ENCODE measurements around the gene SAC3D1.
"Not testable (repeated sequence)": the region's sequence is repeated elsewhere in the genome, so short reads cannot be mapped to it uniquely, and the experiment has no call there.

SAC3D1 gene

DNA sequence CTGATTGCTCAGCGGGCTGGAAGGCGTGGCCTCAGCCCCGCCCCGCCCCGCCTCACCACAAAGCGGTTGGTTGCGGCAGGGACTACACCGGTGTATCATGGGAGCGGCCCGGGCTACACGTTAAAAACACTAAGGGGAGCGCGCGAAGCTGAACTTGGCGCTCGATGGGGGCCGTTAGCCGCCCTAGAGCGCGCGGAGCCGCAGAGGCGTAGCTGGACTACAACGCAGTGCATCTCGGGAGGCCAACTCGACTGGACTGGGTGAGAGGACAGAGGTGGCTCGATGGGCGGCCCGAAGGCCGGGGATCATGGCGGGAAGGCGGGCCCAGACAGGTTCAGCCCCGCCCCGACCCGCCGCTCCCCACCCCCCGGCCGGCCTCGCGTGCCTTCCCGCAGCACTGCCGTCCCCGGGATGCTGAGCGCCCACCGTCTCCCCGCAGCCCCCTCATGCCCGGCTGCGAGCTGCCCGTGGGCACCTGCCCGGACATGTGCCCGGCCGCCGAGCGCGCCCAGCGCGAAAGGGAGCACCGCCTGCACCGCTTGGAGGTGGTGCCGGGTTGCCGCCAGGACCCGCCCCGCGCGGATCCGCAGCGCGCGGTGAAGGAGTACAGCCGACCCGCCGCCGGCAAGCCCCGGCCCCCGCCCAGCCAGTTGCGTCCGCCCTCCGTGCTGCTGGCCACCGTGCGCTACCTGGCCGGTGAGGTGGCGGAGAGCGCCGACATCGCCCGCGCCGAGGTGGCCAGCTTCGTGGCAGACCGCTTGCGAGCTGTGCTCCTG lies at the start of gene SAC3D1:
Gene SAC3D1, plus strand, starts transcription at position 364 of the 776 bp plus-strand sequence. Its CDS starts 83 bp downstream, at position 447.
- DNase-seq = peak; percentile 97
- in situ Hi-C loops (cut with MboI; ENCODE audit: low pct_unique_long_range_greater_than_20kb, low sequenced_read_pairs) = no loop called here

DNA sequence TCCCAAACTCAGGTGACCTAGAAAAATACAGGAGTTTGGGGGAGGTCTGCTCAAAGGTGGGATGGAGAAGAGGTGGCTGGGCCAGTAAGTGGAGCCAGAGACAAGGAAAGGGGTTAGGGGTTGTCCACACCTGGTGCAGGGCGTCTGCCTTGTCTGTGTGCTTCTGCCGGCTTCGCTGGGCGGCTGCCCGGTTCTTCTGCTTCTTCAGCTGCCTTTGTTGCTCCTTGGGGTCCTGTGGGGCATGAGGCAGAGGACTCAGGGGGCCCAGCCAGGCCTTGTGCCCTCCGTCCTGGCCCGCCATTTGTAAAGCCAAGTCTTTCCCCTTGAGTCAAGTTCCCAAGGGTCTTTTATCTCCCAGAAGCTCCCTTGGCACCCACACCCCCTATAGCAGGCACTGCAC lies 46.7 kb upstream of the SAC3D1 start:
- in situ Hi-C loops (cut with MboI; ENCODE audit: low pct_unique_long_range_greater_than_20kb, low sequenced_read_pairs) = no loop called here
- DNase-seq = no peak

DNA sequence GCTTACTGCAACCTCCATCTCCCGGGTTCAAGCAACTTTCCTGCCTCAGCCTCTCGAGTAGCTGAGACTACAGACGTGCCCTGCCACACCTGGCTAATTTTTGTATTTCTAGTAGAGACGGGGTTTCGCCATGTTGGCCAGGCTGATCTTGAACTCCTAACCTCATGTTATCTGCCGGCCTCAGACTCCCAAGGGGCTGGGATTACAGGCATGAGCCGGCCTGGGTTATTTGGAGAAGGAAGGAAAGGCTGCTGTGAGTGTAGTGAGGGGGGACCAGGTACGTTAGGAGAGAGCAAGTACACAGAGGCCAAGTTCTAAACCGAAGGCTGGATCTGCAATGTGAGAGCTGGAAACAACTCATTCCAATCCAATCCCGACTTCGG lies 44.7 kb upstream of the SAC3D1 start:
- DNase-seq = no peak
- in situ Hi-C loops (cut with MboI; ENCODE audit: low pct_unique_long_range_greater_than_20kb, low sequenced_read_pairs) = no loop called here

DNA sequence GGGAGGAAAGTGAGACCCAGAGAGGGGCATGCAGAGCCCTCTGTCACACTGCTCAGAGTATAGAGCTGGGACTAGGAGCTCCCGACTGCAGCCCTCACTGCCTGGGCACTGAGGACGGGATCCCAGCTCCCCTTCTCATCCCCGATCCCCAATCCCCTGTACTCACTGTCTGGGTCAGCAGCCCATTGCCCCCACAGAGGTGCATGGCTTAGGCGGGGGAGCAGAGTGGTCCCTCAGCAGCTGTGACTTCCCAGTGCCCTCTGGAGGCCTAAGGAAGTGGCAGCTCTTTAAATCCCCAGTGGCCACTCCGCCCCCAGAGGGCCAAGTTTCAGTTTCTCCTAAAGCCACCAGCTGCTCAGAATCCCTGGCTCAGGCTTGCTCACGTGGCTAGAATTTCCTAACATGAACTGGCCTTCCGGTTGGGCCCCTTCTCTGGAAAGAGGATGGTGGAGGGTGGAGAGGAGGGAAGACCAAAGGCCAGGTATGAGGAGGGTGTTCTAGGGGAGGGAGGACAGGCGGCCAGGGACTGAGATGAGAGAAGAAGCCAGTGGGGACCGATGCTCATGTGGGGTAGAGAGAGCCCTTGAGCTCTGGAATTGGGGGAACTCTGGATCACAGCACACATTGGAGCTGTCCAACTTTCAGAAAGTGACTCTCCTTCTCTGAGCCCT lies 44.2 kb upstream of the SAC3D1 start, which contains the start of gene BATF2:
Gene BATF2, minus strand, starts transcription at position 262 of the 671 bp plus-strand sequence. Its CDS starts 57 bp downstream, at position 205.
- peak; percentile 58 for DNase-seq
- in situ Hi-C loops (cut with MboI; ENCODE audit: low pct_unique_long_range_greater_than_20kb, low sequenced_read_pairs) = no loop called here

DNA sequence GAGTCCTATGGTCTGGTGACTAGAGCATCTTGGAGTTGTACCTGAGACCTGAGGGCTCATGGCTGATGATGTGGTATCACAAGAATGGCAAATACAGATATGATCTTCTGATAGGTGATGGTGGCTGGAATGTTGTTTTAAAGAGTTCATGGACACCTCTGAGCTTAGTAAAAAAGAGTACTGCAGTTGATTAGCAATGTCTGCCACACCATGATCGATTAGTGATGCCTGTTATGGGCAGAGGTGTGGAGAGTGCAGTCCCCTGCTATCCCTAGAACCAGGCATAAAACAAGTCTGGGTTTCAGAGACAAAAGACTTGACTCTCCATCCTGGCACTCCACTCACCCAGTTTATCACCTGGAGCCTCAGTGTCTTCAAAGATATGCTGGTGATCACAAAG lies 42.9 kb upstream of the SAC3D1 start:
- no peak for DNase-seq
- in situ Hi-C loops (cut with MboI; ENCODE audit: low pct_unique_long_range_greater_than_20kb, low sequenced_read_pairs) = no loop called here

DNA sequence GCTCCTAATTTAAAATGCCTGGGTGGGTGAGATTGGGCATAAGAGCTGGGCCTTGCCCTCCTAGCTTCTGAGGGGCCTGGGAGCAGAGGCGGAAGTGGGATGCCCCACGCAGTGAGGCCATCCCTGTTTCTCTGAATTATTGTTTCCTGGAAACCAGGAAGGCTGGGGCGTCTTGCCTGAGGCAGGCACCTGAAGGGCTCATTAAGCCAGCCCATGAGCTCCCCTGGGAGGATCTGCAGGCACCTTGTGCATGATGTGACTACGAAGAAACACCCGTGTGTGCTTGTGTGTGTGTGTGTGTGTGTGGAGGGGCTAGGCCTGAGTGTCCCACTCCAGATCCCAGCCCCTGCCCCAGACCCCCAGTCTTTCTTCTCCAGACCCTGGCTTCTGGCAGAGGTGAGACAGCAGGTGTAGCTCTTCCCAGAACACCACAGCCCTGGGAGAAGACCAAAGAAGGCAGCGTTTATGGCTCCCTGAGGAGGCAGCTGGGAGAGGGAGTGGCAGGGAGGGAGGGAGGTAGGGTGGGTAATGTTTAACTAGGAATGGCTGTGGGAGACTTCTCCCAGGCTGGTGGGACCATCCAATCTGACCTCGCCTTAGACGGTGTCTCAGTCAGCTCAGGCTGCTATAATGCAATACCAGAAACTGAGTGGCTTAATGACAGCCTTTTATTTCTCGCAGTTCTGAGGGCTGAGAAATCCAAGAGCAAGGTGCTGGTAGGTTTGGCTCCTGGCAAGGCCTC lies 42.1 kb upstream of the SAC3D1 start:
- DNase-seq = no peak
- in situ Hi-C loops (cut with MboI; ENCODE audit: low pct_unique_long_range_greater_than_20kb, low sequenced_read_pairs) = no loop called here

DNA sequence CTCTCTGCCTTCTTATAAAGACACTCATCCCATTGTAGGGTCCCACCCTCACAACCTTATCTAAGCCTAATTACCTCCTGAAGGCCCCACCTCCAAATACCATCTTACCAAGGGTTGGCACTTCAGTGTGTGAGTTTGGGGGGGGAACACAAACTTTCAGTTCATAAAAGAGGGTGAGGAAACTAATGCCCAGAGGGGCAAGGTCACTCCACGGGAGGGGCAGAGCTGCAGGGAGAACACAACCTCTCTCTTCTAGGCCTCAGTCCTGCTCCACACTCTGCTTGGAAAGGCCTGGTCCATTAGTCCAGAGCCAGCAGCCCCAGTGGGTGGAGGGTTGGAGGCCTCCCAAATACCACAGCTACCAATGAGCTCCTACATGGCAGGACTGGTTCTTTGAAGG lies 41.5 kb upstream of the SAC3D1 start:
- DNase-seq = no peak
- in situ Hi-C loops (cut with MboI; ENCODE audit: low pct_unique_long_range_greater_than_20kb, low sequenced_read_pairs) = no loop called here

DNA sequence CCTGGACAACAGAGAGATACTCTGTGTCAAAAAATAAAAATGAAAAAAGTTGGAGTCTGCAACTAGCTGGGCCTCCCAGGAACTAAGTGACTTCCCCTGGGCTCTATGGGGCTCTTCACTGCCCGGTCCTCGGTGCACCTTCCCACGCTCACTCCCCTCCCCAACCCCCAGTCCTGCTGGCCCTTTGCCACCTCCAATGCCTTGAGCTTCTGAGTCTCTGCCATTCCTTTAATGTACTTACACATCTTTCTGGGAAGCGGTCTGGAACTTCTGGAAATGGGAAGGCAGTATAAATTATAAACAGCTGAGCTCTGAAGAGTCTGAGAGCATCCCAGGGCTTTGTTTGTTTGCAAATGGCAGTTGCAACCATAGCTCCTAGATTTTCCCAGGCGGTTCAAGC lies 38.3 kb upstream of the SAC3D1 start:
- no peak for DNase-seq
- in situ Hi-C loops (cut with MboI; ENCODE audit: low pct_unique_long_range_greater_than_20kb, low sequenced_read_pairs) = no loop called here

DNA sequence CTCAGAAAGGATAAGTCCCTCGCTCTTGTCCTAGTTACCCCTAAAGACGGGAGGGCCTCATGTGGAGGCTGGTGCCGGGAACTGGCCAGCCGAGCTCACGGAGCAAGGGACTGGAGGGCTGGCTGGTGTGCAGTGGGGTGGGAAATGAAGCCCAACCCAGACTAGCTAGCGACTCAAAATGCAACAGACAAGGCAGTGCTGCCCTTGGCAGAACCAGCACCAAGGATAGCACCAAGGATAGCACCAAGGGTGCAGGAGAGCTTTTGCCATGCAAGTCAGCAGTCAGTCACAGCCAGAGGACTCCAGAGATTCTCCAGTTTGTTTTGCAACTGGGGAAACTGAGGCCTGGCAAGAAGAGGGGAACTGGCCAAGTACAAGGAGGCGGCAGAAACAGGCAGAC lies 37.7 kb upstream of the SAC3D1 start:
- in situ Hi-C loops (cut with MboI; ENCODE audit: low pct_unique_long_range_greater_than_20kb, low sequenced_read_pairs) = no loop called here
- DNase-seq = no peak

DNA sequence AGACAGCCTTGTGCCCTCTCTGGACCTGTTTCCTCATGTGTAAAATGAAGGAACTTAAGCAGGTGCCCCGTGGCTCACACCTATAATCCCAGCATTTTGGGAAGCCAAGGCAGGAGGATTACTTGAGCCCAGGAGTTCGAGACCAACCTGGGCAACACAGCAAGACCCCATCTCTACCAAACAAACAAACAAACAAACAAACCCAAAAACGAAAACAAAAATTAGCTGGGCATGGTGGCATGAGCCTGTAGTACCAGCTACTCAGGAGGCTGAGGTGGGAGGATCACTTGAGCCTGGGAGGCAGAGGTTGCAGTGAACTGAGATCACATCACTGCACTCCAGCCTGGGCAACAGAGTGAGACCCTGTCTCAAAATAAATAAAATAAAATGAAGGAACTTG lies 37.0 kb upstream of the SAC3D1 start:
- DNase-seq; in situ Hi-C loops (cut with MboI; ENCODE audit: low pct_unique_long_range_greater_than_20kb, low sequenced_read_pairs): not testable (repeated sequence)

DNA sequence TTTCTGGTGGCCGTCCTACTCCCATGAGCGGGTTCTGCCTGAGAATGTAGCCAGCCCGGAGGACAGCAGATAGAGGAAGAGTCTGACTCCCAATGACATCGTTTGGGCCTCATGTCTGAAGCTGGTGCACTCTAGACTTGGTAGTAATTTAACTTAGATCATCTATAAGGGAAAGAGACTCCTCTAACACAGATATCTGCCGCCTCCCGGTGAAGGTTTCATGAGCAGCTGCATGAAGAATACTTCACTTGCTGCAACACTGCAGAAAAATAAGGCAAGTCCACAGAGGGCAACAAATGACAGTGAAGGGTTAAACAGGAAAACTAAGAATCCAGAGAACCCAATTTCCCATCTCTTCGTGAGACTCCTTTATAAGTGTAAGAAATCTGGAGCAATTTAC lies 33.0 kb upstream of the SAC3D1 start:
- DNase-seq = no peak

DNA sequence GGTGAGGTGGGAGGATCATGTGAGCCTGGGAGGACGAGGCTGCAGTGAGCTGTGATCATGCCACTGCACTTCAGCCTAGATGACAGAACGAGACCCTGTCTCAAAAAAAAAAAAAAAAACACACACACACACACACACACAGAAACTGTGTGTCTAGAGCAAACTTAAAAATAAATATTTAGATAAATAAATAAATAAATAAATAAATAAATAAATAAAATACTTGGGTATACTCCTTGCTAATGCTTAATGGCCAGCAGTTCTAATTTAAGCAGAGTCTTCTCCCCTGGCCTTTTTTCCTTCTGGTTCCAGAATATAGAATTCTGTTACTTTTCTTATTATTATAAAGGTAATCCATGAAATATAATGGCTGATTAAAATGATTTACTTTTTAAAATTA lies 32.1 kb upstream of the SAC3D1 start:
- in situ Hi-C loops (cut with MboI; ENCODE audit: low pct_unique_long_range_greater_than_20kb, low sequenced_read_pairs) = no loop called here
- DNase-seq = no peak

More for the DNA sequence above, 33.0 kb upstream of the SAC3D1 start:
- in situ Hi-C loops (cut with MboI; ENCODE audit: low pct_unique_long_range_greater_than_20kb, low sequenced_read_pairs) = no loop called here

DNA sequence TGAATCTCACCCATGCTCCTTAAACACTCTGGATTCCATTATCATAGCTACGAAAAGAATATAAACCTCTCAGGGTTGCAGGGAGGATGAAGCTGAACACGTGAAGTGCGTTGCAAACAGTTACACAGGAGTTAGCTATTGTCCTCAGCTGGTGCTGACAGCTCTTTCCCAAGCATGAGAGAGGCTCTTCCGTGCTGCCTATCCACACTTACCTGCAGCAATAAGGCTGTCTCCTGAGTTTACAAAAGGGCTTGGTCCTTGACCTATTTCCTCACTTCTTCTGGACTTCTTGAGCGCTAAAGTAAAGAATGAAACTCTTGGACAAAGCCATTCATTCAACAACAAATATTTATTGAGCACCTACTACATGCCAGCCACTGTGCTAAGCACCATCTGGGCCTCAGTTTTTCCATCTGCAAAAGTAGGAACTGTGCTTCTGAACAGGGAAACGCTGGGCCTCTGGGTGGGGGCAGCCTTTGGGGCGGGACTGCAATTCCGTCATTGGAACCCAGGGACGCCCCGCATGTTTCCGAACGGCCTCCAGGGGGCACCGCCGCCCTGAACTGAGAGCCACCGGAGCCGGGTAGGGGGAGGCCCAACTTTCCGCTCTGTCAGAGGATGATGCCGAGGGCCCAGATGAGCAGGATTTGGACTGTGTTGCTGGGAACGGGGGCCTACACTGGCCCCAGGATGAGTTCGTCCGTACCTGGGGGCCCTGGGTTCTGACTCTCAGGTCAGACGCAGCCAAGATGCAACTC lies 27.7 kb upstream of the SAC3D1 start:
- in situ Hi-C loops (cut with MboI; ENCODE audit: low pct_unique_long_range_greater_than_20kb, low sequenced_read_pairs) = no loop called here
- DNase-seq = peak; percentile 96

DNA sequence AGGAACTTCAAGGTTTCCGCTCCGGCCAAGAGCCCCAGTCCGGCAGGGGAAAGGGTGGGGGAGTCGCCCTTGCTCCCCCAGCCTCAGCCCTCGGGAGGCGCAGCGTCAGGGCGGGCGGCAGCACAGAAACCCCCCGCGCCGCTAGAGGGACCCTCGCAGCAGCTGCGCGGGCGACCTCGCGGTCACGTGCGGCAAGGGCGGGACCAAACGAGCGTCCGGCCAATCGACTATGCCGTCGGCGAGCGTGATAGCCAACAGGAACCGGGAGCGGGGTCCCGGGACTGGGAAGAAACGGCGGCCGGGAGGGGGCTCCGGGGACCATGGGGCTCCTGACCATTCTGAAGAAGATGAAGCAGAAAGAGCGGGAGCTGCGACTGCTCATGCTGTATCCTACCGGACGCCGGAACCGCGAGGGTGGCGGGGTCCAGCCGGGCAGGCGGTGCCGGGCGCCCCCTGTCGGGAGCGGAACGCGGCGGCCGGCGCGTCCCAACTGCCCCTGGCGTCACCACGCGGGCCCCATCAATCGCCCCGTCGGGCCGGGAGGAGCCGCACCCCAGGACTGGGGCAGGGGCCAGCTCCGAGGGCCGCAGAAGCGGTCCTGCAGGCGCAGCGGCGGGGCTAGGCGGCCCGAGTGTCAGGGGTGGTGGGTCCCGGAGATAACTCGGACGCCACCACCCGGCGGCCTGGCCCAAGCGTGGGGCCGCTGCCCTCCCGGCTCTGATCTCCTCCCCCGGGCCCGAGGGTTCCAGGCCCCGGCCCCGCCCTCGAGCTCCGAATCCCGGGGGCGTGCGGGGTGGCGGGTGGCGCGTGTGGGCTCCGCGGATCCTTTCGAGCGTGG lies 26.9 kb upstream of the SAC3D1 start, which contains the start of gene ARL2:
Gene ARL2, plus strand, starts transcription at position 273 of the 838 bp plus-strand sequence. Its CDS starts 48 bp downstream, at position 321.
- DNase-seq = peak; percentile 91
- in situ Hi-C loops (cut with MboI; ENCODE audit: low pct_unique_long_range_greater_than_20kb, low sequenced_read_pairs) = no loop called here

DNA sequence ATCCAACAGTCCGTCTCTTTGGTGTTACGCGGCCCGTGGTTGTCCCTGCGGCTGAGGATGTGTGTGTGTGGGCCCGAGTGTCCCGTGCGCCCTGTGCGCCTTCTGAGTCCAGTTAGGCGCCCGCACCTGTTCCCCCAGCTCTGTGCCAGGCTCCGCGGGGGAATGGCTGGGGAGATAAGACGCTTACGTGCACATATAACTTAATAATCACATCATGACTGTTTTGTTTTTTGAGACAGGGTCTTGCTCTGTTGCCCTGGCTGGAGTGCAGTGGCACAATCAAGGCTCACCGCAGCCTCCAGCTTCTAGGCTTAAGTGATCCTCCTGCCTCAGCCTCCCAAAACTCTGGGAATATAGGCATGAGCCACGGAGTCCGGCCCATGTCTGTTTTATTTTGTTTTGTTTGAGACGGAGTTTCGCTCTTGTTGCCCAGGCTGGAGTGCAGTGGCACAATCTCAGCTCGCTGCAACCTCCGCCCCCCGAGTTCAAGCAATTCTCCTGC lies 26.2 kb upstream of the SAC3D1 start:
- in situ Hi-C loops (cut with MboI; ENCODE audit: low pct_unique_long_range_greater_than_20kb, low sequenced_read_pairs) = no loop called here
- DNase-seq = no peak

DNA sequence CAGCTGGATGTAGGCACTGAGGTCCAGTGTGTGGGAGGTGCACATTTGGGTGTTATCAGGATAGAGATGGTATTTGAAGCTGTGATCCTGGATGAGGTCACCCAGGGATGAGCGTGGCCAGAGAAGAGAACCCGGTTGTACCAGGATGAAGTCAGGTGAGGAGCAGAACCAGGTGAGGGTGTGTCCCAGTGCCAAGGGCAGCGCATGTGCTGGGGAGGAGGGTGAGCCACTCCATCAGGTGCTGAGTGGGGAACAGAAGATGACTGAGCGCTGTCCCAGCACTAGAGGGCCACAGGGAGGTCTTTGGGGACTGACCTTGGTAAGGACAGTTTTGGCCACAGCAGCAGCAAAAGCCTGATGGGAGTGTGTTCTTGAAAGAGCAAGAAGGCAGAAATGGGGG lies 24.3 kb upstream of the SAC3D1 start:
- DNase-seq = no peak
- in situ Hi-C loops (cut with MboI; ENCODE audit: low pct_unique_long_range_greater_than_20kb, low sequenced_read_pairs) = no loop called here

DNA sequence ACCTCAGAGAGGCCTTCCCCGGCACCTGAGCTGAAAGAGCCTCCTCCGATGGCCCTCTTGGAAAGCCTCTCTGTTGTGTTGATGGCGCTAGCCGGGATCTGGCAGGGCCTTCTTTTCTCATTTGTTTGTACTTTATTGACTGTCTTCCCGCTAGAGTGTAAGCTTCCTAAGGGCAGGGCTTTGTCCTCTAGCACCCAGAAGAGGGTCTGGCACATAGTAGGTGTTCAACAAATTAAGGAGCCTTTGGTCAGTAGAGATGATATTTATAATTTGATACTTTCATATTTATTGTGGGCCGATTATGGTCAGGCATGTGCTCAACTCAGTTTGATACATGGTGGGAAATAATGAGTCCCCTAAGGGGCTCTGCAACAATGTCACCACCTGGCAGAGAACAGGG lies 23.1 kb upstream of the SAC3D1 start:
- no peak for DNase-seq
- in situ Hi-C loops (cut with MboI; ENCODE audit: low pct_unique_long_range_greater_than_20kb, low sequenced_read_pairs) = no loop called here

DNA sequence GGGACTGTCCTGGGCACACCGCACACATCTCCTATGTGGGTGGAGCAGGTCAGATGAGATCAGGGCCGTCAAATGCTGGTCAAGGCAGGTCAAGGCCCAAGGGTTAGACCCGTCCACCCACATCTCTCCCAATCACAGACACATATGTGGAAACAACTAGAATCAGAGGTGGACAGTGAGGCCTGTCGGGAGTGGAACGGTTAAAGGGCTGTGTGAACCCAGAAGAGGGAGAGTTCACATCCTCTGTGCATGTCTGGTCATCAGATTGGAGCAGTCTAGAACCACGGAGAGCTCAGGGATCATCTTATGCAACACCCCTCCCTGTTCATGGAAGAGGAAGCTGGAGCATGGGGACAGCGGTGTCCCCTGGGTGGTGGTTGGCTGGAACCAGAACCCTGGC lies 21.2 kb upstream of the SAC3D1 start:
- in situ Hi-C loops (cut with MboI; ENCODE audit: low pct_unique_long_range_greater_than_20kb, low sequenced_read_pairs) = no loop called here
- no peak for DNase-seq

Data from KBM-7 (cell line).